HG03342 (cell line): Measurements from ENCODE around the gene TBPL2.
"Not testable (repeated sequence)": the region's sequence is repeated elsewhere in the genome, so short reads cannot be mapped to it uniquely, and the experiment has no call there.

Experiments
- ATAC-seq: cut with Tn5 transposase; IDR thresholded peaks from one replicate; pipeline ENCODE4 v1.9.1; 2021; ENCODE audit warnings: mild to moderate bottlenecking, moderate library complexity; ENCODE audit not compliant: unreplicated experiment

Gene TBPL2

DNA sequence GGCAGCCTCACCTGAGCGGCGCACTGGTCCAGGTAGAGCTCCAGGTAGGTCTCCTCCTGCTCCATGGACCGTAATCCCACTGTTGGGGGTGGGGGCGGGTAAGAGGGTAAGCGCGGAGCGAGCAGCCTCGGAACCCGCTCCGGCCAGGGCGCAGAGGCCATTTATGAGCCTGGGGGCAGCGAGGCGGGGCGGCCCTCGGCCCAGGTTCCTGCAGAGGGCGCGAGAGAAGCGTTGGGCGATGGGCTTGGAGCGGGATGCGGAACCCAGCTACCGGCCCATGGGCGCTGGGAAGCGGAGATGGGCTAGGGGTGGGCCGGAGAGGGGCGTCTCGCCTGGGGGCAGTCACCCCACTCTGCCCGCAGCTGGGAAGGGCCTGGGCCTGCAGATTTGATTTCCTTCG, at the start of gene TBPL2:
TBPL2 (minus strand) TSS at position 232 of the 400 bp plus-strand sequence; CDS start at position 65, 167 bp downstream.
- ATAC-seq, result no peak

GRCh38 chr14:55488204-55488603, 47.8 kb upstream of the TBPL2 start:
- no peak for ATAC-seq

GRCh38 chr14:55482936-55483605, 42.7 kb upstream of the TBPL2 start:
- ATAC-seq, result no peak

DNA sequence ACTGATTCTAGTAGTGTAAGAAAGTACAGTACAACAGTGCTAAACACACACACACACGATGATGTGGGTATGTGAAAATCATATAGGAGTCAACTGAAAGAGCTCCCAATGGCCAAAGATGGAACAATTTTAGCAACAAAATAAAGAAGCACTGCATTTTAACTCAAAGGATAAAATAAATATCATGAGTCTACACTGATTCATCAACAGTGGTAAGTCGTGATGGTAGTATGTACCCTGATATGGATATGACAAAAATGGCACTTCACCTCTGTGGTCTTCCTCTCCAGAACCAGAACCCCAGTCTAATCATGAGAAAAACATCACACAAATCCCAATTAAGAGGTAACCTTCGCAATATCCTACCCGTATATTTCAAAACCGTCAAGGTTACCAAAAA, 41.4 kb upstream of the TBPL2 start:
- no peak for ATAC-seq

DNA sequence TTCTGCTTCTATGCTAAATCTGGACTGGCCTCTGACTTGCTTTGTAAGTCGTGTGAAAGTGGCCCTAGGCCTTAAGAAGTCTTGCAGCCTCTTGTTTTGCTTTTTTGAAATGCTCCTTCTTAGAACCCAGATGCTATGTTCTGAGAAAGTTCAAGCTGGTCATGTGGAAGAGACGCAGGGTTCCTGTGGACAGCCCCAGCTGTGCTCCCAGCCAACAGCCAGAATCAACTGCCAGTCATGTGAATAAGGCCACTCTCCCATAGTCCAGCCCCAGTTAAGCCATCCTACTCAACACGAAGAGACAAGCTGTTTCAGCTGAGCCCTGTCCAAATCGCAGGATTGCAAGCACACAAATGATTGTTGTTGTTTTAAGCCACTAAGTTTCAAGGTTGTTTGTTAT, 37.3 kb upstream of the TBPL2 start:
- no peak for ATAC-seq

- ATAC-seq, result not testable (repeated sequence)
Observed at GRCh38 chr14:55476448-55476847, 36.0 kb upstream of the TBPL2 start.

DNA sequence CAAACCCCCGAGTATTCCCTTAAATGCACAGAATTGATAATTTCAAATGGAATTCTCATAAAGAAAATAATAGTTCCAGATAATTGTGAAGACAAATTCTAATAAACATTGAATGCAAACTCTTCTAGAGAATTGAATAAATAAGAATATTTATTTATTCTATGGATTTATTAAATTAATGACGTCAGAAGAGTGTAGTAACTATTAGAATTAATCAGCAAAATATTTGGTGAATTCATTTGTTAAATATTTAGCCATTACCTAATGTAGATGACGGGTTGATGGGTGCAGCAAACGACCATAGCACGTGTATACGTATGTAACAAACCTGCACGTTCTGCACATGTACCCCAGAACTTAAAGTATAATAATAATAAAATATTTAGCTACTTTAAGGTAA, 33.4 kb upstream of the TBPL2 start:
- no peak for ATAC-seq

DNA sequence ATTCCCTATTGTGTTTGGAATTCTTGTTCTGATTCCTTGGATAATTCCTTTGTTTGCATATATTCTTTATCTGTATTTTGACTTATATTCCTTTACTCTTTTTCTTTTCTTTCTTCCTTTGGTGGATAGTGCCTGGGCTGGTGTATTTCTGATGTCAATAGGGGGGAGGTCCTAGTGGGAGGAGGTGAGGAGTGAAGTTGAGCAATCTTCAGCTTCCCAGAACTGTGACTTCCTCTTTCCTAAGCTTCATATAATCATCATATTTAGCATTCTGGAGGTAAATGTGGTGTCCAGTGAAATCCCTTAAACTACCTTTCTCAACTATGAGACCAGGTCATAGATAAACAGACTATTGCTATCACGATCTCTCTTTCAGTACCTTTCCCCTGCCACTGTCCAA, 29.6 kb upstream of the TBPL2 start:
- no peak for ATAC-seq

- ATAC-seq, result no peak
Observed at GRCh38 chr14:55467307-55467706, 26.9 kb upstream of the TBPL2 start.

DNA sequence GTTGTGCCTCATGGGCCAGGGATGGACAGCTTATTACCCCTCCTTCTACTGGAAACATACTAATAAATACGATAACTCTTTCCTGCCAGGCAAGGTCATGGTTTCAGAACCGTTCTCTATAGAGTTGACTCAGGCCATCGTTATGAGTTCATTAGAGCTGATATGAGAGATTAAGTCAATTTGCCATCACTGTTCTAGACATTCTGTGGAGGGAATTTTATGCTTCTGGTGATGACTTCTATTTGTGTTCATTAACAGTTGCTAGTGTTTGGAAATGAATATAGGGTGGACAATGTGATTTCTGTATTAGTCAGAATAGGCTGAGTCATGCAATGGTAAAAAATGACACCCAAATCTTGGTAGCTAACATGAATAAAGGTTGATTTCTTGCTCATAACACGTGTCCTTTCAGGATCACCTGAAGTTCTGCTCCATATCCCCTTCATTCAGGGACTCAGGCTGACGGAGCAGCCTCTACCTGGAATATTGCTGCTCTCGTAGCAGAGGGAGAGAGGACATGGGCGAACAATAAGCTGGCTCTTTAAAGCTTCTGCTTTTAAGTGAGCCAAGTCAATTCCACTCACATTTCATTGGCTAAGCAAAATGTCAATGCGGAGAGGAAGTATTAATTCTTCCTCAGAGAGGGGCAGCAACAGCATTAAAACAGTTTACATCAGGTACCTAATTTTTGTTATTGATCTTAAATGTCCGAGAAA, 18.5 kb upstream of the TBPL2 start:
- peak; percentile 75 for ATAC-seq

- ATAC-seq, result no peak
Observed at GRCh38 chr14:55457496-55457895, 17.1 kb upstream of the TBPL2 start.

DNA sequence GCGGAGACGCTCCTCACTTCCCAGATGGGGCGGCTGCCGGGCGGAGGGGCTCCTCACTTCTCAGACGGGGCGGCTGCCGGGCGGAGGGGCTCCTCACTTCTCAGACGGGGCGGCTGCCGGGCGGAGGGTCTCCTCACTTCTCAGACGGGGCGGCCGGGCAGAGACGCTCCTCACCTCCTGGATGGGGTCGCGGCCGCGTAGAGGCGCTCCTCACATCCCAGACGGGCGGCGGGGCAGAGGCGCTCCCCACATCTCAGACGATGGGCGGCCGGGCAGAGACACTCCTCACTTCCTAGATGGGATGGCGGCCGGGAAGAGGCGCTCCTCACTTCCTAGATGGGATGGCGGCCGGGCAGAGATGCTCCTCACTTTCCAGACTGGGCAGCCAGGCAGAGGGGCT, 16.0 kb upstream of the TBPL2 start:
- ATAC-seq, result not testable (repeated sequence)

DNA sequence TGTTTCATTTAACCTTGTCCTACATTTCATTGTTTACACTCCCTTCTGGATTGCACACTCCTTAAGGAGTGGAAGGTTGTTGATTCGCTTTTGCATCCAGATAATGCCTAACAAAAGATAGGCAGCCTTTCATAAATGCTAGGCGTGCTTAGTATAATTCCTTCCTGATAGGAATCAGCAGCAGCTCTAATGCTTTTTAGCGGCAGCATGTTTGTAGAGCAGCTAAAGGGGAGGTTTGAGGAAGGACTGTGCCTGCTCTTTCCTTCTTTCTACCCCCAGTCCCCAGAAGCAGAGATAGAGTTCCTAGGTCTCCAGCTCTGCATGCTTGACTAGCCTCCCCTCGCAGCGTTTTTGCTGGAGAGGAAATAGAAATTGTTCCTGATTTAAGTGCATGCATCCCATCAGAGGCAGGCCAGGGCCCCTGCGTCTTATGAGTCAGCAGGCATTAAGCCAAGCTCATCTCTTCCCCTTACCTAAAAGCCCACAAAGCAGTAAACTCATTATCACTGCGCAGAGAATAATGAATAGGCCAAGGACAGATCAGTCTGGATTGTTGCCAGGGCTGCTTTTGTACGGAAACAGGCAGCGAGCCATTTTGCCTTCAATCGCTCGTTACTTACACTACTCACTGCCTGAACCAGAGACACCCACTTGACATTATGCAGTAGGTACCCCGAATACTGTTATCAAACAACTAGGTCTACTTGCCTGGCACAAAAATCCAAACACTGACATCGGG, 14.0 kb upstream of the TBPL2 start:
- no peak for ATAC-seq

DNA sequence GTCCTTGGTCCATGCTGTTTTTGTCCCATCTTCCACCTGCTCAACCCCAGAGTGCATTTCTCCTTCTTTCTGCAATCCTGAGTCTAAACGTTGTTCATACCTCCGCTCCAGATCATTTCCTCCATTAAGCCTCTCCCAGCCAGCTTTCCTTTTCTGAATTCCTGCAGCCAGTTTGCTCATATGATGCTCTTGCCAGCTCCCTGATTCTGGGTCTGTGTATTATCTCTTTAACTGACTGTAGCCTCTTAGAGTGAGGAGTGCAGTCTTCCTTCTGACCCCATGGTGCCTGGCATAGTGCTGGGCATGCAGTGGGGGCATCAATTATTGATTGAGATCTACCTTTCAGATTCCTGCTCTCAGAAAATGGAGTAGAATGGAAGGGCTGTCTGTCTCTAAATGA, 11.5 kb upstream of the TBPL2 start:
- no peak for ATAC-seq

GRCh38 chr14:55451398-55451797, 11.0 kb upstream of the TBPL2 start:
- no peak for ATAC-seq

DNA sequence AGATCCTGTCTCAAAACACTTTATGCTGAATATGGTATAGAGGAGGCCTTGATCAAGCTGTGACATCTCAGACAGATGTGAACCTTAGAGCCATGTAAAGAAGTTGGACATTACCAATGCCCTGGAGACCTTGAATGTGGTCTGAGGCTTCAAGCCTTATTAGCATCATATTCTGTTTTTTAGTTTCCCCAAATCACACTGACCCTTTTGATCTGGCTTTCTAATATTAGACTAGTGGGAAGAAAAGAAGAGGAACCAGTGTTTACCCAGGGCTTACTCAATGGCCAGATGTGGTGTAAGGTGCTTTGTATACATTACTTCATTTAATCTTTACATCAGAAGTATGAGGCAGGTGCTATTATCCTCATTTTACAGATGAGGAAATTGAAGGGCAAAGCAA, 10.6 kb upstream of the TBPL2 start:
- no peak for ATAC-seq

GRCh38 chr14:55450539-55450938, 10.1 kb upstream of the TBPL2 start:
- no peak for ATAC-seq

DNA sequence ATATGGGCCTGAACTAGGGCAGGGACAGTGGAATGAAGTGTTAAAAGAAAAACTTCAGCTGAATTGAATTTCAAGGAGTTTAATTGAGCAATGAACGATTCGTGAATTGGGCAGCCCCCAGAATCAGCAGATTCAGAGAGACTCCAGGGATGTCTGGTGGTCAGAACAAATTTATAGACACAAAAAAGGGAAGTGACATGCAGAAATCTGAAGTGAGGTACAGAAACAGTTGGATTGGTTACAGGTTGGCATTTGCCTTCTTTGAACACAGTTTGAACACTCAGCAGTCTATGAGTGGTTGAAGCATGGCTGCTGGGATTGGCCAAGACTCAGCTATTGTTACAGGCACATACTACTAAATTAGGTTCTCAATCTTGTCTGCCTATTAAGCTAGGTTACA, 9.7 kb upstream of the TBPL2 start:
- ATAC-seq, result no peak

- no peak for ATAC-seq
Observed at GRCh38 chr14:55449116-55449515, 8.7 kb upstream of the TBPL2 start.

DNA sequence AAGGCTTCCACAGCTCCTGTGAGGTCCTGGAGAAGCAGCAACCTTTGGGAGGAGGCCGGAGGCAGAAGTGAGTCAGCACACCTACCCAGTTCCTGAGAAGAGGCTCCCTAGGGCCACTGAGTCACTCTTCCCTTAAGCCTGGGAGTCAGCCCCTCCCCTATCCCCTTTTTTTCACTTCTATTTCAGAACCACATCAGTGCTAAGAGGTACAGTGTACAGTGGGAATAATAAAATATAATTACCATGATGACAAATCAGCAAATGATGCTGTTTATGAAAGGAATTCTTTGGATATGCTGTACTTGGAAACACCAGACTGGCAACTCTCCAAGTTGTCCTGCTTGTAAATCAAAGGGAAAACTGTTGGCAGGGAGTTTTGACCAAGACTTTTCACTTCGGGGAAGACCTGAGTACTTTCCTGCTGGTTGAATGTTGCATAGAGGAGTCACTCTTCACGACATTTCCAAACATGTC, 7.8 kb upstream of the TBPL2 start:
- no peak for ATAC-seq

GRCh38 chr14:55446833-55447232, 6.4 kb upstream of the TBPL2 start:
- no peak for ATAC-seq
